ENCODE data around the gene CLSTN2. TPM values are rescaled to one million over a fixed set of nuclear protein-coding genes. Genes with fewer than 3 reads are reported as not detected.

The CLSTN2 gene
- total and polyA plus RNA-seq, 2 of the 13 experiments (the other 11 are each of a cell fraction or from before 2014, with no cell fraction given): not detected

- TF ChIP-seq, protein P1, sequence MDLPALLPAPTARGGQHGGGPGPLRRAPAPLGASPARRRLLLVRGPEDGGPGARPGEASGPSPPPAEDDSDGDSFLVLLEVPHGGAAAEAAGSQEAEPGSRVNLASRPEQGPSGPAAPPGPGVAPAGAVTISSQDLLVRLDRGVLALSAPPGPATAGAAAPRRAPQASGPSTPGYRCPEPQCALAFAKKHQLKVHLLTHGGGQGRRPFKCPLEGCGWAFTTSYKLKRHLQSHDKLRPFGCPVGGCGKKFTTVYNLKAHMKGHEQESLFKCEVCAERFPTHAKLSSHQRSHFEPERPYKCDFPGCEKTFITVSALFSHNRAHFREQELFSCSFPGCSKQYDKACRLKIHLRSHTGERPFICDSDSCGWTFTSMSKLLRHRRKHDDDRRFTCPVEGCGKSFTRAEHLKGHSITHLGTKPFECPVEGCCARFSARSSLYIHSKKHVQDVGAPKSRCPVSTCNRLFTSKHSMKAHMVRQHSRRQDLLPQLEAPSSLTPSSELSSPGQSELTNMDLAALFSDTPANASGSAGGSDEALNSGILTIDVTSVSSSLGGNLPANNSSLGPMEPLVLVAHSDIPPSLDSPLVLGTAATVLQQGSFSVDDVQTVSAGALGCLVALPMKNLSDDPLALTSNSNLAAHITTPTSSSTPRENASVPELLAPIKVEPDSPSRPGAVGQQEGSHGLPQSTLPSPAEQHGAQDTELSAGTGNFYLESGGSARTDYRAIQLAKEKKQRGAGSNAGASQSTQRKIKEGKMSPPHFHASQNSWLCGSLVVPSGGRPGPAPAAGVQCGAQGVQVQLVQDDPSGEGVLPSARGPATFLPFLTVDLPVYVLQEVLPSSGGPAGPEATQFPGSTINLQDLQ (CRISPR knock-in tag; IDR thresholded peaks at IDR 0.05): no peak
- TF ChIP-seq MAFG (CRISPR knock-in tag; IDR thresholded peaks at IDR 0.05): no peak
- no peak for TF ChIP-seq ASH2L (IDR thresholded peaks at IDR 0.05; ENCODE audit: insufficient read length, low read depth, low read length)
- no peak for TF ChIP-seq ZNF563 (CRISPR knock-in tag; IDR thresholded peaks at IDR 0.05)
- no peak for TF ChIP-seq ZNF879 (CRISPR knock-in tag; IDR thresholded peaks at IDR 0.05)
- TF ChIP-seq, protein P2, sequence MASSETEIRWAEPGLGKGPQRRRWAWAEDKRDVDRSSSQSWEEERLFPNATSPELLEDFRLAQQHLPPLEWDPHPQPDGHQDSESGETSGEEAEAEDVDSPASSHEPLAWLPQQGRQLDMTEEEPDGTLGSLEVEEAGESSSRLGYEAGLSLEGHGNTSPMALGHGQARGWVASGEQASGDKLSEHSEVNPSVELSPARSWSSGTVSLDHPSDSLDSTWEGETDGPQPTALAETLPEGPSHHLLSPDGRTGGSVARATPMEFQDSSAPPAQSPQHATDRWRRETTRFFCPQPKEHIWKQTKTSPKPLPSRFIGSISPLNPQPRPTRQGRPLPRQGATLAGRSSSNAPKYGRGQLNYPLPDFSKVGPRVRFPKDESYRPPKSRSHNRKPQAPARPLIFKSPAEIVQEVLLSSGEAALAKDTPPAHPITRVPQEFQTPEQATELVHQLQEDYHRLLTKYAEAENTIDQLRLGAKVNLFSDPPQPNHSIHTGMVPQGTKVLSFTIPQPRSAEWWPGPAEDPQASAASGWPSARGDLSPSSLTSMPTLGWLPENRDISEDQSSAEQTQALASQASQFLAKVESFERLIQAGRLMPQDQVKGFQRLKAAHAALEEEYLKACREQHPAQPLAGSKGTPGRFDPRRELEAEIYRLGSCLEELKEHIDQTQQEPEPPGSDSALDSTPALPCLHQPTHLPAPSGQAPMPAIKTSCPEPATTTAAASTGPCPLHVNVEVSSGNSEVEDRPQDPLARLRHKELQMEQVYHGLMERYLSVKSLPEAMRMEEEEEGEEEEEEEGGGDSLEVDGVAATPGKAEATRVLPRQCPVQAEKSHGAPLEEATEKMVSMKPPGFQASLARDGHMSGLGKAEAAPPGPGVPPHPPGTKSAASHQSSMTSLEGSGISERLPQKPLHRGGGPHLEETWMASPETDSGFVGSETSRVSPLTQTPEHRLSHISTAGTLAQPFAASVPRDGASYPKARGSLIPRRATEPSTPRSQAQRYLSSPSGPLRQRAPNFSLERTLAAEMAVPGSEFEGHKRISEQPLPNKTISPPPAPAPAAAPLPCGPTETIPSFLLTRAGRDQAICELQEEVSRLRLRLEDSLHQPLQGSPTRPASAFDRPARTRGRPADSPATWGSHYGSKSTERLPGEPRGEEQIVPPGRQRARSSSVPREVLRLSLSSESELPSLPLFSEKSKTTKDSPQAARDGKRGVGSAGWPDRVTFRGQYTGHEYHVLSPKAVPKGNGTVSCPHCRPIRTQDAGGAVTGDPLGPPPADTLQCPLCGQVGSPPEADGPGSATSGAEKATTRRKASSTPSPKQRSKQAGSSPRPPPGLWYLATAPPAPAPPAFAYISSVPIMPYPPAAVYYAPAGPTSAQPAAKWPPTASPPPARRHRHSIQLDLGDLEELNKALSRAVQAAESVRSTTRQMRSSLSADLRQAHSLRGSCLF (CRISPR knock-in tag; IDR thresholded peaks at IDR 0.05; ENCODE audit: borderline replicate concordance): no peak
Measured at GRCh38 chr3:140078940-140079339, 144.0 kb downstream of the CLSTN2 start (continued).
